IPS-NIHi7 (cell line): Measurements from ENCODE around the gene HNF4A.

Experiments used
- DNase-seq: peaks from one replicate; pipeline ENCODE4 v3.0.0; 2012; ENCODE audit warnings: mixed read lengths; ENCODE audit errors: extremely low spot score

Gene HNF4A

GRCh38 chr20:44442298-44443070, 87.0 kb downstream of the HNF4A start:
- DNase-seq: no peak

GRCh38 chr20:44445742-44446710, 90.5 kb downstream of the HNF4A start:
- DNase-seq: no peak

- DNase-seq: no peak
These were observed 92.4 kb downstream of the HNF4A start for GRCh38 chr20:44447827-44448419.

GRCh38 chr20:44448753-44449546, 93.5 kb downstream of the HNF4A start:
- DNase-seq: peak; percentile 86

- no peak for DNase-seq
These were observed 94.4 kb downstream of the HNF4A start for GRCh38 chr20:44449864-44450263.

GRCh38 chr20:44450281-44450889, 94.9 kb downstream of the HNF4A start:
- DNase-seq: no peak

- no peak for DNase-seq
These were observed 95.5 kb downstream of the HNF4A start for GRCh38 chr20:44450903-44451450.

GRCh38 chr20:44454306-44454963, 98.9 kb downstream of the HNF4A start:
- no peak for DNase-seq

- DNase-seq: no peak
These were observed 99.6 kb downstream of the HNF4A start for GRCh38 chr20:44455126-44455525.

GRCh38 chr20:44456611-44457010, 101.1 kb downstream of the HNF4A start:
- DNase-seq: no peak

GRCh38 chr20:44457016-44457415, 101.5 kb downstream of the HNF4A start:
- no peak for DNase-seq

GRCh38 chr20:44459271-44459670, 103.8 kb downstream of the HNF4A start:
- no peak for DNase-seq

GRCh38 chr20:44460795-44461141, 105.3 kb downstream of the HNF4A start:
- DNase-seq: peak; percentile 27

- DNase-seq: no peak
These were observed 105.8 kb downstream of the HNF4A start for GRCh38 chr20:44461142-44461802.

- DNase-seq: no peak
These were observed 106.3 kb downstream of the HNF4A start for GRCh38 chr20:44461803-44462174.

GRCh38 chr20:44463466-44463865, 108.0 kb downstream of the HNF4A start:
- DNase-seq: no peak

GRCh38 chr20:44464514-44464913, 109.0 kb downstream of the HNF4A start:
- DNase-seq: no peak

GRCh38 chr20:44465001-44465560, 109.6 kb downstream of the HNF4A start:
- no peak for DNase-seq

GRCh38 chr20:44467289-44467883, 111.9 kb downstream of the HNF4A start:
- peak; percentile 38 for DNase-seq
